ENCODE results near the gene COL5A2.

DNA sequence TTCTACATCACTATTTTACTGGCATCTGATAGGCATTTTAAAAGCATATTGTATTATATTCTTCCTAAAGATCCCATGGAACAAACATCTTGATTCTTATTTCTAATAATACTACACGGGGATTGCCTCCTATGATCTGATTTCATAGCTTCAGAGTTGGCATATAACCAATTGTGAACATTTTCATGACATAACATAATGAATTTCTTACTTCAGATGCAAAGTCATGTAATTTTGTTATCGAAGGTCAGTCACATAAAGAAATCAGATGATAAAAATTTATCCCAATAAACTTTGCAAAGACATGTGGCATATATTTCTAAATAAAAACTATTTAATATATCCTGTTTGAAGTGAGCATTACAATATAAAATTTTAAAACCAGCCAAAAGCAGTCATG is 93.3 kb downstream of the COL5A2 start:
- no peak for TF ChIP-seq EZH2 (IDR thresholded peaks at IDR 0.05; ENCODE audit: borderline replicate concordance, insufficient read depth, low read length, poor library complexity, severe bottlenecking)
- no peak for TF ChIP-seq EP300 (conservative IDR thresholded peaks at IDR 0.05; ENCODE audit: poor library complexity, severe bottlenecking)
